Anterior cingulate cortex (tissue), 58 donors: ENCODE results near the gene CDKN1C.
"Not testable (repeated sequence)": the region's sequence is repeated elsewhere in the genome, so short reads cannot be mapped to it uniquely, and the experiment has no call there.

Source experiments
- DNase-seq, 58 donors: peaks; one replicate each; lab custom pipeline; 2025; lab: John Stamatoyannopoulos, UW

CDKN1C gene

GRCh38 chr11:2909133-2909902 is 23.7 kb upstream of the CDKN1C start:
- DNase-seq, result no peak

- DNase-seq, result no peak
Observed at GRCh38 chr11:2908130-2908529, 22.6 kb upstream of the CDKN1C start.

- not testable (repeated sequence) for DNase-seq
Observed at GRCh38 chr11:2905299-2905698, 19.7 kb upstream of the CDKN1C start.

GRCh38 chr11:2904153-2905052 is 18.8 kb upstream of the CDKN1C start:
- DNase-seq, result no peak

GRCh38 chr11:2903672-2904011 is 18.1 kb upstream of the CDKN1C start:
- no peak for DNase-seq

- no peak for DNase-seq
Observed at GRCh38 chr11:2902784-2903671, 17.5 kb upstream of the CDKN1C start.

GRCh38 chr11:2901854-2902783 is 16.5 kb upstream of the CDKN1C start:
- DNase-seq, result peak in 53 of 58 donors; percentile 15 to 84 (median 62)

GRCh38 chr11:2901196-2901796 is 15.7 kb upstream of the CDKN1C start:
- DNase-seq, result no peak

GRCh38 chr11:2899080-2899783 is 13.7 kb upstream of the CDKN1C start:
- peak in 1 of 58 donors; percentile 19 for DNase-seq

GRCh38 chr11:2898366-2899079 is 12.9 kb upstream of the CDKN1C start:
- DNase-seq, result no peak

GRCh38 chr11:2897048-2897447 is 11.5 kb upstream of the CDKN1C start:
- no peak for DNase-seq

- DNase-seq, result no peak
Observed at GRCh38 chr11:2896047-2896446, 10.5 kb upstream of the CDKN1C start.

GRCh38 chr11:2893935-2894334 is 8.4 kb upstream of the CDKN1C start:
- no peak for DNase-seq

GRCh38 chr11:2892967-2893528 is 7.5 kb upstream of the CDKN1C start:
- DNase-seq, result no peak

GRCh38 chr11:2892215-2892966 is 6.8 kb upstream of the CDKN1C start:
- DNase-seq, result peak in 10 of 58 donors; percentile 12 to 47 (median 30)

GRCh38 chr11:2891326-2892214 is 6.0 kb upstream of the CDKN1C start:
- DNase-seq, result peak in 6 of 58 donors; percentile 14 to 50 (median 25)
